ENCODE data around the gene PARP16. TPM values are rescaled to one million over a fixed set of nuclear protein-coding genes. Genes with fewer than 3 reads are reported as not detected.
"Not testable (repeated sequence)": the region's sequence is repeated elsewhere in the genome, so short reads cannot be mapped to it uniquely, and the experiment has no call there.

PARP16 gene
- total RNA-seq, 4 donors from 2014 or later: 5.7 to 8.6 (median 6.3) TPM

- no peak overlapping the region for H3K4me3 ChIP-seq
- no peak for DNase-seq
- H3K9me3 ChIP-seq: no peaks in the 10 kb centered on the region
- 79 to 80% methylated on average over 3 to 6 of the region's 11 CpGs for WGBS, 2 donors
- peak overlapping the region; percentile 39 to 81 (median 76) for H3K27ac ChIP-seq
- H3K4me1 ChIP-seq: peaks cover 7 to 49% (median 21%) of the 10 kb centered on the region in 3 donors
- H3K27me3 ChIP-seq: no peaks in the 10 kb centered on the region
- intact Hi-C loops (cut with DNase I): no loop called here
- no peak for TF ChIP-seq CTCF (IDR thresholded peaks at IDR 0.05)
- no peak for TF ChIP-seq POLR2A (IDR thresholded peaks at IDR 0.05)
- H3K36me3 ChIP-seq: no peaks in the 10 kb centered on the region
Measured at GRCh38 chr15:65245096-65245856, 41.4 kb downstream of the PARP16 start.

- peak overlapping the region in 3 of 4 donors; percentile 73 to 81 (median 79) for H3K27ac ChIP-seq
Measured at GRCh38 chr15:65244638-65245037, 42.0 kb downstream of the PARP16 start.

GRCh38 chr15:65236443-65236842, 50.2 kb downstream of the PARP16 start:
- WGBS, 2 donors: 93 to 100% methylated on average over 4 to 8 of the region's 8 CpGs
- intact Hi-C loops (cut with DNase I): not testable (repeated sequence)

More at GRCh38 chr15:65244638-65245037, 42.0 kb downstream of the PARP16 start:
- TF ChIP-seq POLR2A (IDR thresholded peaks at IDR 0.05) (no peak), CTCF (IDR thresholded peaks at IDR 0.05) (no peak)
- no peak for DNase-seq
- H3K4me1 ChIP-seq: peaks cover 7 to 42% (median 21%) of the 10 kb centered on the region in 3 donors
- no peaks in the 10 kb centered on the region for H3K27me3 ChIP-seq
- H3K36me3 ChIP-seq: no peaks in the 10 kb centered on the region
- no peak overlapping the region for H3K4me3 ChIP-seq
- intact Hi-C loops (cut with DNase I): no loop called here
- no peaks in the 10 kb centered on the region for H3K9me3 ChIP-seq

GRCh38 chr15:65233696-65234095, 53.0 kb downstream of the PARP16 start:
- Histone ChIP-seq H3K4me1 (peaks cover 0 to 3% (median 0%) of the 10 kb centered on the region in 3 donors), H3K4me3 (no peak overlapping the region), H3K27ac (no peak overlapping the region), H3K9me3 (no peaks in the 10 kb centered on the region), H3K27me3 (no peaks in the 10 kb centered on the region), H3K36me3 (no peaks in the 10 kb centered on the region)
- TF ChIP-seq POLR2A (IDR thresholded peaks at IDR 0.05) (no peak), CTCF (IDR thresholded peaks at IDR 0.05) (no peak)
- no peak for DNase-seq
- intact Hi-C loops (cut with DNase I): no loop called here
- 75 to 76% methylated on average over 5 of the region's 5 CpGs for WGBS, 2 donors

More at GRCh38 chr15:65236443-65236842, 50.2 kb downstream of the PARP16 start:
- not testable (repeated sequence) for H3K27me3 ChIP-seq, DNase-seq, H3K9me3 ChIP-seq, H3K4me1 ChIP-seq, H3K4me3 ChIP-seq, H3K27ac ChIP-seq, H3K36me3 ChIP-seq

GRCh38 chr15:65232520-65232919, 54.2 kb downstream of the PARP16 start:
- intact Hi-C loops (cut with DNase I): no loop called here
- 90 to 100% methylated on average over 3 of the region's 3 CpGs for WGBS, 2 donors
- H3K36me3 ChIP-seq: no peaks in the 10 kb centered on the region

More at GRCh38 chr15:65232520-65232919, 54.2 kb downstream of the PARP16 start:
- no peak overlapping the region for H3K4me3 ChIP-seq
- no peaks in the 10 kb centered on the region for H3K9me3 ChIP-seq
- TF ChIP-seq POLR2A (IDR thresholded peaks at IDR 0.05): no peak
- no peak for TF ChIP-seq CTCF (IDR thresholded peaks at IDR 0.05)
- no peak overlapping the region for H3K27ac ChIP-seq
- no peak for DNase-seq
- H3K27me3 ChIP-seq: no peaks in the 10 kb centered on the region
- H3K4me1 ChIP-seq: peaks cover 0 to 3% (median 0%) of the 10 kb centered on the region in 3 donors

All from esophagus squamous epithelium (tissue), 5 donors.